NCI-H2196 treated with DMSO at 0.1 percent for 48 hours (cell line): ENCODE data around the gene GLB1L.
A peak's percentile ranks its signal among the peaks of the same experiment; 100 is the strongest.

ENCODE experiments used
- DNase-seq: peaks from one replicate; lab custom pipeline; 2025; ENCODE audit not compliant: unreplicated experiment; lab: John Stamatoyannopoulos, UW

The GLB1L gene

GRCh38 chr2:219228041-219228910 lies 17.0 kb downstream of the GLB1L start:
- no peak for DNase-seq

- DNase-seq, result no peak
Observed at GRCh38 chr2:219225350-219225749, 19.9 kb downstream of the GLB1L start.

- DNase-seq, result no peak
Observed at GRCh38 chr2:219223831-219224610, 21.2 kb downstream of the GLB1L start.

- no peak for DNase-seq
Observed at GRCh38 chr2:219221957-219222518, 23.2 kb downstream of the GLB1L start.

GRCh38 chr2:219220652-219221402 lies 24.4 kb downstream of the GLB1L start:
- DNase-seq, result no peak

GRCh38 chr2:219219784-219220532 lies 25.3 kb downstream of the GLB1L start:
- no peak for DNase-seq

- peak; percentile 89 for DNase-seq
Observed at GRCh38 chr2:219218732-219219701, 26.2 kb downstream of the GLB1L start, which contains the start of gene ABCB6. Gene ABCB6, minus strand, starts transcription at chr2:219218958. Its CDS starts 285 bp downstream, at chr2:219218673.

GRCh38 chr2:219218217-219218731 lies 27.0 kb downstream of the GLB1L start:
- peak; percentile 77 for DNase-seq

- DNase-seq, result no peak
Observed at GRCh38 chr2:219216535-219216915, 28.7 kb downstream of the GLB1L start.

- DNase-seq, result no peak
Observed at GRCh38 chr2:219215871-219216534, 29.2 kb downstream of the GLB1L start.

GRCh38 chr2:219214786-219215185 lies 30.5 kb downstream of the GLB1L start:
- DNase-seq, result no peak

GRCh38 chr2:219214141-219214540 lies 31.1 kb downstream of the GLB1L start:
- DNase-seq, result no peak

GRCh38 chr2:219213486-219214071 lies 31.7 kb downstream of the GLB1L start:
- no peak for DNase-seq

GRCh38 chr2:219213026-219213415 lies 32.2 kb downstream of the GLB1L start:
- DNase-seq, result no peak

- DNase-seq, result no peak
Observed at GRCh38 chr2:219210886-219211362, 34.3 kb downstream of the GLB1L start.

GRCh38 chr2:219210196-219210885 lies 34.9 kb downstream of the GLB1L start:
- no peak for DNase-seq
